Effector memory CD4-positive, alpha-beta T cell (primary cell): Measurements from ENCODE around the gene FUBP3.
"Not testable (repeated sequence)": the region's sequence is repeated elsewhere in the genome, so short reads cannot be mapped to it uniquely, and the experiment has no call there.

Experiments used
- DNase-seq, 3 donors: peaks; one replicate each; pipeline ENCODE4 v3.0.0-alpha.2; 2020
- H3K27ac ChIP-seq: 2 replicates; pipeline ENCODE4 v1.7.0; 2013; ENCODE audit warnings: mild to moderate bottlenecking, low read length, moderate library complexity; ENCODE audit not compliant: insufficient read depth, poor library complexity, severe bottlenecking
- H3K27me3 ChIP-seq: replicated peaks from 2 replicates; pipeline ENCODE4 v1.7.0; 2013; ENCODE audit warnings: mild to moderate bottlenecking, low read length; ENCODE audit not compliant: insufficient read depth, control insufficient read depth, poor library complexity, severe bottlenecking
- H3K36me3 ChIP-seq: 2 replicates; pipeline ENCODE4 v1.7.0; 2013; ENCODE audit warnings: mild to moderate bottlenecking, low read length, moderate library complexity; ENCODE audit not compliant: control insufficient read depth, insufficient read depth
- H3K4me1 ChIP-seq: 2 replicates; pipeline ENCODE4 v1.7.0; 2013; ENCODE audit warnings: low read length, mild to moderate bottlenecking; ENCODE audit not compliant: control insufficient read depth, insufficient read depth, poor library complexity, severe bottlenecking
- H3K4me3 ChIP-seq: 2 replicates; pipeline ENCODE4 v1.7.0; 2013; ENCODE audit warnings: low read length, low read depth, mild to moderate bottlenecking; ENCODE audit not compliant: insufficient read depth, poor library complexity, severe bottlenecking
- H3K9me3 ChIP-seq: 2 replicates; pipeline ENCODE4 v1.7.0; 2013; ENCODE audit warnings: mild to moderate bottlenecking, low read length, moderate library complexity; ENCODE audit not compliant: control insufficient read depth

The FUBP3 gene

DNA sequence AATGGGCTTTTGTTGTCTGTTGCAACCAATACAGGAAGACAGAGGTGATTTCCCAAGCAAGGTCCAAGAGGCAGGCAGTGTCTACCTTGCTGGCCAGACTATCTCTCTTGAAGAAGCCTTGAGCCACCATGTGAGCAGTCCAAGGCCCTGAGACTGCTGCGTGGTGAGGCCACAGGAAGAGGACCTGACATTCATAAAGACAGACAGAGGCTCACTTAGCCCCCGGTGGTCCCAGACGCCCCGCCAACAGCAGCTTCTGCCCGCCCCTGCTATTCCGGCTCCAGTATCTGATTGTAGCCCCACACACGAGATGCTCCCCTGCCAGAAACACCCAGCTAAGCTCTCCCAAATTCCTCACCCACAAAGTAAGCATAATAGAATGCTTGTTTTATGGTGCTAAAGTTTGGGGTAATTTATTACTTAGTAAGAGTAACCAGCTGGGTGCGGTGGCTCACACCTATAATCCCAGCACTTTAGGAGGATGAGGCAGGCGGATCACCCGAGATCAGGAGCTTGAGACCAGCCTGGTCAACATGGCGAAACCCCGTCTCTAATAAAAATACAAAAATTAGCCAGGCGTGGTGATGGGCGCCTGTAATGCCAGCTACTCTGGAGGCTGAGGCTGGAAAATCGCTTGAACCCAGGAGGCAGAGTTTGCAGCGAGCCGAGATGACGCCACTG, 22.8 kb upstream of the FUBP3 start:
- no peak overlapping the region for H3K27ac ChIP-seq

DNA sequence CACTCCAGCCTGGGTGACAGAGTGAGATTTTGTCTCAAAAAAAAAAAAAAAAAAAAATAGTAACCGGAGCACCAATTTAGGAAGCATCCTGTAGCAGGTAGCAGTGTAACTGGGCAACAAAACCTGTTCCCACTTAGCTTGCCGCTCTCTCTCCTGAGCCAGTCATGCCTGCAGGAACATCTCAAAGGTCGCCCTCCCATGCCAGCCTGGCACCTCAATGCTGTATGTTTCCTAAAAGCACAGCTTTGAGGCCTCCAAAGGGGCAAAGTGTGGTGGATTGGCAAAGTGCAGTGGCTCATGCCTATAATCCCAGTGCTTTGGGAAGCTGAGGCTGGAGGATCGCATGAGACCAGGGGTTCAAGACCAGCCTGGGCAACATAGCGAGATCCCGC, 22.3 kb upstream of the FUBP3 start:
- no peak overlapping the region for H3K27ac ChIP-seq

More for the DNA sequence above, 22.8 kb upstream of the FUBP3 start:
- Histone ChIP-seq H3K4me3 (no peak overlapping the region), H3K9me3 (no peaks in the 10 kb centered on the region), H3K27me3 (no peaks in the 10 kb centered on the region), H3K36me3 (no peaks in the 10 kb centered on the region), H3K4me1 (no peaks in the 10 kb centered on the region)
- DNase-seq, result no peak

DNA sequence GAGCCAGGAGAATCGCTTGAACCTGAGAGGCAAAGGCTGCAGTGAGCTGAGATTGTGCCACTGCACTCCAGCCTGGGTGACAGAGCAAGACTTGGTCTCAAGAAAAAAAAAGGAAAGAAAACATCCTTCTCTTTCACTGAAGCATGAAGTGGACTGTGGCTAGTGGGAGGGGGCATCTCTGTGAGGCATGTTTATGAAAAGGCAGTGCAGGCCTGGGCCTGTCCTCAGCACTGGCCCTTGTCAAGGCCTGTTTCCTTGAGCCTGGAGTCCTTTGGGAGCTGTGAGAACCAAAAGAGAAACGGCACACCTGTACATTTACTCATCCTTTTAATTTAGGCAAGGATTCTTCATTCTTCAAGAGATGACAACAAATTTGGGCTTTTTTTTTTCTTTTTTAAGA, 18.3 kb upstream of the FUBP3 start:
- Histone ChIP-seq H3K27ac (no peak overlapping the region), H3K27me3 (peaks cover 3% of the 10 kb centered on the region), H3K9me3 (no peaks in the 10 kb centered on the region), H3K4me1 (no peaks in the 10 kb centered on the region), H3K4me3 (no peak overlapping the region), H3K36me3 (no peaks in the 10 kb centered on the region)
- no peak for DNase-seq

More for the DNA sequence above, 22.3 kb upstream of the FUBP3 start:
- no peak for DNase-seq
- H3K4me1 ChIP-seq, result no peaks in the 10 kb centered on the region
- no peaks in the 10 kb centered on the region for H3K9me3 ChIP-seq
- H3K36me3 ChIP-seq, result no peaks in the 10 kb centered on the region
- H3K4me3 ChIP-seq, result no peak overlapping the region
- no peaks in the 10 kb centered on the region for H3K27me3 ChIP-seq

DNA sequence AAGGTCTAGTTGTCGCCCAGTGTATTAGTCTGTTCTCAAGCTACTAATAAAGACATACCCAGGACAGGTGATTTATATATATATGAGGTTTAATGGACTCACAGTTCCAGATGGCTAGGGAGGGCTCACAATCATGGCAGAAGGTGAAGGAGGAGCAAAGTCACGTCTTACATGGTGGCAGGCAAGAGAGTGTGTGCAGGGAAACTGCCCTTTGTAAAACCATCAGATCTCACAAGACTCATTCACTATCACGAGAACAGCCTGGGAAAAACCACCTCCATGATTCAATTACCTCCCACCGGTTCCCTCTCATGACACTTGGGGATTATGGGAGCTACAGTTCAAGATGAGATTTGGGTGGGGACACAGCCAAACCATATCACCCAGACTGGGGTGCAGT, 16.9 kb upstream of the FUBP3 start:
- DNase-seq, H3K27ac ChIP-seq, H3K9me3 ChIP-seq, H3K36me3 ChIP-seq, H3K27me3 ChIP-seq, H3K4me3 ChIP-seq, H3K4me1 ChIP-seq: not testable (repeated sequence)

DNA sequence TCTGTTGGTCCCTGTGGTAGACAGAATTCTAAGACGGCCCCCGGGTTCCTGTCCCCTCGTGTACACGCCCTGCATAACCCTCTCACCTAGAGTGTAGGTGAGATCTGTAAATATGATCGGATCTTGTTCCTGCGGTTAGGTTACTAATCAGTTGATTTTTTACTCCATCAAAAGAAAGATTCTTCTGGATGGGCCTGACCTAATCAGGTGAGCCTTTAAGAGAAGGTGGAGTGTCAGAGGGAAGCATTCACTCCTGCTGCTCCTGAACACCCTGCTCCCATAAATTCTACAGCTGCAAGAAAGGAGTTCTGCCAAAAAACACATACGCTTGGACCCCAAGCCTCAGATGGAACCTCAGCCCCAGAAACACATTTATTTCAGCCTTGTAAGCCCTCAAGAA, 15.6 kb upstream of the FUBP3 start:
- no peak overlapping the region for H3K27ac ChIP-seq
- no peaks in the 10 kb centered on the region for H3K36me3 ChIP-seq
- peaks cover 3% of the 10 kb centered on the region for H3K27me3 ChIP-seq
- no peaks in the 10 kb centered on the region for H3K4me1 ChIP-seq
- H3K4me3 ChIP-seq, result no peak overlapping the region
- no peaks in the 10 kb centered on the region for H3K9me3 ChIP-seq
- no peak for DNase-seq

DNA sequence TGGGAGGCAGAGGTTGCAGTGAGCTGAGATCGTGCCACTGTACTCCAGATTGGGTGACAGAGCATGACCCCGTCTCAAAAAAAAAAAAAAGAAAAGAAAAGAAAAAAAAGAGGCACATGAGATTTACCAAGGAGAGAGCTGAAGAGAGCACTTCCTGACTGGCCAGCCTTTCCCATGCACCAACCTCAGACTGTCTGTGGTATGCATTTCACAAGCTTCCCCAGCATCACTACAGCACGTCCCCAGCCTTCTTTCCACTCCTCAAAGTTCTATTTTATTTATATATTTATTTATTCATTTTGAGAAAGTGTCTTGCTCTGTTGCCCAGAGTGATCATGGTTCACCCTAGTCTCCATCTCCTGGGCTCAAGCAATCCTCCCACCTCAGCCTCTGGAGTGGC, 13.6 kb upstream of the FUBP3 start:
- H3K27ac ChIP-seq, result no peak overlapping the region
- no peaks in the 10 kb centered on the region for H3K9me3 ChIP-seq
- DNase-seq, result no peak
- no peaks in the 10 kb centered on the region for H3K4me1 ChIP-seq
- no peak overlapping the region for H3K4me3 ChIP-seq
- H3K27me3 ChIP-seq, result peaks cover 3% of the 10 kb centered on the region
- no peaks in the 10 kb centered on the region for H3K36me3 ChIP-seq

DNA sequence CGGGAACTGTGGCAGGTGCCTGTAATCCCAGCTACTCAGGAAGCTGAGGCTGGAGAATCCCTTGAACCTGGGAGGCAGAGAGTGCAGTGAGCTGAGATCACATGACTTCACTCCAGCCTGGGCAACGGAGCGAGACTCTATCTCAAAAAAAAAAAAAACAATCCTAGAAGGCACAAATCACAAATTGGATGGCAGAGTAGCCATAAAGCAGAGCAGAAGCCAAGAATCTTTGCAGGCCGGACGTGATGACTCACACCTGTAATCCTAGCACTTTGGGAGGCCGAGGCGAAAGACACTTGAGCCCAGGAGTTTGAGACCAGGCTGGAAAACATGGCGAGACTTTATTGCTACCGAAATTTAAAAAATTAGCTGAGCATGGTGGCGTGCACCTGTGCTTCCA, 9.2 kb upstream of the FUBP3 start:
- H3K36me3 ChIP-seq, result no peaks in the 10 kb centered on the region
- no peaks in the 10 kb centered on the region for H3K9me3 ChIP-seq
- H3K4me1 ChIP-seq, result no peaks in the 10 kb centered on the region
- no peak overlapping the region for H3K4me3 ChIP-seq
- H3K27me3 ChIP-seq, result no peaks in the 10 kb centered on the region
- no peak overlapping the region for H3K27ac ChIP-seq
- DNase-seq, result no peak

DNA sequence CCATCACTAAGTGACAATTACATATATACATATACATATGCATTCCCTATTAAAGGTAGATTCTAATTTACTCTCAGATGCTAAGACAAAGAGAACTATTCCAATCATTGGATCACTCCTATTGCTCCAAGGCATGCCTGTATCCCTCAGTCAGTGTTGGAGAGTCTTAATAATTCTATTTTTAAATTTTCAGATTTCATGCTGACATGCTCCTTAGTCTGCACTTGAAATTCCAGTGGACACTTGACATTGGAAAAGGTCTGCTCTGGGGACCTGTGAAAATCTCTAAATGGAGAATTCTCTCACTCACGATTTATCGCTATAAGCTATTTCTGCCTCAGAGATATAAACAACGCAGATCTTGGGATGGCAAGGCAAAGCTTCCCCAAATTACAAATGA, 3.9 kb upstream of the FUBP3 start:
- H3K4me1 ChIP-seq, result peaks cover 9% of the 10 kb centered on the region
- no peaks in the 10 kb centered on the region for H3K27me3 ChIP-seq
- no peak overlapping the region for H3K4me3 ChIP-seq
- DNase-seq, result no peak
- H3K27ac ChIP-seq, result no peak overlapping the region
- no peaks in the 10 kb centered on the region for H3K36me3 ChIP-seq
- H3K9me3 ChIP-seq, result no peaks in the 10 kb centered on the region

DNA sequence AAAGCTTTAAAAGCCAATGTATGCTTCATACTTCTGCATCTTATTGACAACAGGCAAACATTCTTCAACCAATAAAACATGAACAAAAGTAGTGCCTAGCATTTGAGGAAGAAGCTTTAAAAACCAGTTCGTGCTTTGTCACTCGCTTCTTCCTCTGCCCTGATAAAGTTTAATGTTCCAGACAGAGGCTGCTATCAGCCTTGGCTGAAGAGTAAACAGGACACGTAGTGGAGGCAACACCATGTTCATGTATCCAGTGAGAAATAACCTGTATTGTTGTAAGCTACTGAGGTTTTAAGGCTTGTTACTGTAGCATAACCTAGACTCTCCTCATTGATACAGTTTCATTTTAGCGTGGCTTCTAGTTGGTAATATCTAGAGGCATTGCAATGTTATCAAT, 3.2 kb upstream of the FUBP3 start:
- peaks cover 9% of the 10 kb centered on the region for H3K4me1 ChIP-seq
- no peaks in the 10 kb centered on the region for H3K9me3 ChIP-seq
- no peaks in the 10 kb centered on the region for H3K27me3 ChIP-seq

DNA sequence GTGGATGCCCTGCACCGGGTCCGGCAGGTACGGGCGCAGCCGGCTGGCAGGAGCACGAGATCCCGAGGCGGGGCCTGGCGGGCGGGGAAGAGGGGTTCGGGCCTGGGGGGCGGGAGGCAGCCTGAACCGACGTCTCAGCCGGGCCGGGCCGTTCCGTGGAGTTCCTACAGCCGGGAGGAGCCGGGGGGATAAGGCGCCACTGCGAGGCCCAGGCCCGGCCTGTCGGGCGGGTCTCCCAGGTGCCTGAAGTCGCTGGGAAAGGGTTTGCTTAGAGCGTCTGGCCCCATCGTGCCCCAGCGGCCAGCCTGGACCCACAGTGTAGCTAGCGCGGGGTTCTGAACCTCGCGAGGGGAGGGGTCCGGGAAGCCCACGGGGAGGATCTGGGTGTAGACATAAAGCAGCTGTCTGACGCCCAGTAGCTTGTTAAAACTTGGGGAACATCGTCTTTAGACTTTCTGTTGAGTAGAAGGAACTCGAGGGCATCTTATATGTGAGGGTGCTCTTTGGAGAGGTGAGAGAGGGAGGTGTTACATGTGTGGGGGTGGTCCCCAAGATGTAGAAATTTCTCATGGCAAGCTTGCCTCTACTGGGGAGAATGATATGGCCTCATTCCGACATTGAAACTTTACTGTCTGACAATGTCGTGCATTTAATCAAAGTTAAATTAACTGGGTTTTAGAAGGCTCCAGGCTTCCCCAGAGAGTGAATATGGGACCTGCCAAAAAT, 524 bp downstream of the FUBP3 start:
- no peak for DNase-seq
- peak overlapping the region; percentile 58 for H3K27ac ChIP-seq
- peak overlapping the region; percentile 73 for H3K4me3 ChIP-seq
- no peaks in the 10 kb centered on the region for H3K27me3 ChIP-seq
- H3K36me3 ChIP-seq, result no peaks in the 10 kb centered on the region
- H3K9me3 ChIP-seq, result no peaks in the 10 kb centered on the region
- peaks cover 9% of the 10 kb centered on the region for H3K4me1 ChIP-seq

More for the DNA sequence above, 3.2 kb upstream of the FUBP3 start:
- Histone ChIP-seq H3K36me3 (no peaks in the 10 kb centered on the region), H3K4me3 (no peak overlapping the region), H3K27ac (no peak overlapping the region)
- no peak for DNase-seq
